SK-N-SH treated with all-trans-retinoic acid at 6 μM for 48 hours (cell line): ENCODE measurements around the gene AMY1B.
"Not testable (repeated sequence)": the region's sequence is repeated elsewhere in the genome, so short reads cannot be mapped to it uniquely, and the experiment has no call there.

ENCODE experiments used
- ARNTL ChIP-seq: fragments of 450-650 bp; formaldehyde crosslinking; IDR thresholded peaks from 2 replicates; pipeline ENCODE4 v1.5.0; 2020; ENCODE audit warnings: low read depth, mild to moderate bottlenecking, moderate library complexity, borderline replicate concordance
- BACH2 ChIP-seq: fragments of 250-450 bp; sonication (Bioruptor Pico); IDR thresholded peaks from 2 replicates; pipeline ENCODE4 v1.9.0; 2021; ENCODE audit warnings: mild to moderate bottlenecking, borderline replicate concordance
- CSRNP3 ChIP-seq: fragments of 250-450 bp; sonication (Bioruptor Pico); IDR thresholded peaks from 2 replicates; pipeline ENCODE4 v1.5.1; 2021; ENCODE audit warnings: mild to moderate bottlenecking, moderate library complexity
- ESRRG ChIP-seq: fragments of 250-450 bp; sonication (Bioruptor Pico); IDR thresholded peaks from 2 replicates; pipeline ENCODE4 v1.6.1; 2021; ENCODE audit warnings: mild to moderate bottlenecking
- OSR1 ChIP-seq: fragments of 250-450 bp; sonication (Bioruptor Pico); IDR thresholded peaks from 2 replicates; pipeline ENCODE4 v1.8.0; 2022; ENCODE audit warnings: moderate library complexity, mild to moderate bottlenecking, inconsistent platforms
- PATZ1 ChIP-seq: fragments of 250-450 bp; sonication (Bioruptor Pico); IDR thresholded peaks from 2 replicates; pipeline ENCODE4 v1.8.0; 2020; ENCODE audit warnings: mild to moderate bottlenecking, moderate library complexity, borderline replicate concordance
- PPARA ChIP-seq: fragments of 250-450 bp; sonication (Bioruptor Pico); IDR thresholded peaks from 2 replicates; pipeline ENCODE4 v1.5.0; 2020; ENCODE audit warnings: mild to moderate bottlenecking, borderline replicate concordance
- RARB ChIP-seq: fragments of 250-450 bp; sonication (Bioruptor Pico); IDR thresholded peaks from 2 replicates; pipeline ENCODE4 v1.8.0; 2021; ENCODE audit warnings: mild to moderate bottlenecking, moderate library complexity
- SNAI2 ChIP-seq: fragments of 250-450 bp; sonication (Bioruptor Pico); IDR thresholded peaks from 2 replicates; pipeline ENCODE4 v1.5.0; 2020; ENCODE audit warnings: mild to moderate bottlenecking, moderate library complexity
- ZFP3 ChIP-seq: fragments of 250-450 bp; sonication (Bioruptor Pico); IDR thresholded peaks from 2 replicates; pipeline ENCODE4 v1.5.0; 2020; ENCODE audit warnings: mild to moderate bottlenecking, moderate library complexity
- ZFP30 ChIP-seq: fragments of 450-650 bp; formaldehyde crosslinking; IDR thresholded peaks from 2 replicates; pipeline ENCODE4 v1.5.0; 2022; ENCODE audit warnings: mild to moderate bottlenecking, moderate library complexity
- TF ChIP-seq, protein P1 (sequence below): fragments of 250-450 bp; sonication (Bioruptor Pico); IDR thresholded peaks from 2 replicates; pipeline ENCODE4 v1.8.0; 2021; ENCODE audit warnings: low read depth, mild to moderate bottlenecking, moderate library complexity, borderline replicate concordance
- TF ChIP-seq, protein P2 (sequence below): fragments of 250-450 bp; sonication (Bioruptor Pico); IDR thresholded peaks from 2 replicates; pipeline ENCODE4 v1.5.1; 2020; ENCODE audit warnings: low read depth, mild to moderate bottlenecking, moderate library complexity

DNA sequence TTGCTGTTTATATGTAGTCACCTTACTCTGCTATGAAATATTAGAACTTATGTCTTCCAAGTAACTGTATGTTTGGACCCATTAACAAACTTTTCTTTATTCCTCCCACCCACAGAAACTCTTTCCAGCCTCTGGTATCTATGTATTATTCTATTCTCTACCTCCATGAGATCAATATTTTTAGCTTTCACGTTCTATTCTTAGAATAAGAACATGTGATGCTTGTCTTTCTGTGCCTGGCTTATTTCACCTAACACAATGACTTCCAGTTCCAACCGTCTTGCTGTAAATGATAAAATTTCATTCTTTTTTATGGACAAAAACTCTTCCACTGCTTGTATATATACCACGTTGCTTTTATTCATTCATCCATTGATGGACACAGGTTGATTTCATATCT is 39.3 kb upstream of the AMY1B start:
- TF ChIP-seq PATZ1 (CRISPR knock-in tag); ZFP3 (CRISPR knock-in tag); ZFP30 (CRISPR knock-in tag); BACH2; PPARA (CRISPR knock-in tag); OSR1 (CRISPR knock-in tag); ESRRG; CSRNP3; RARB (CRISPR knock-in tag); ARNTL; SNAI2: not testable (repeated sequence)
- TF ChIP-seq, protein P1, sequence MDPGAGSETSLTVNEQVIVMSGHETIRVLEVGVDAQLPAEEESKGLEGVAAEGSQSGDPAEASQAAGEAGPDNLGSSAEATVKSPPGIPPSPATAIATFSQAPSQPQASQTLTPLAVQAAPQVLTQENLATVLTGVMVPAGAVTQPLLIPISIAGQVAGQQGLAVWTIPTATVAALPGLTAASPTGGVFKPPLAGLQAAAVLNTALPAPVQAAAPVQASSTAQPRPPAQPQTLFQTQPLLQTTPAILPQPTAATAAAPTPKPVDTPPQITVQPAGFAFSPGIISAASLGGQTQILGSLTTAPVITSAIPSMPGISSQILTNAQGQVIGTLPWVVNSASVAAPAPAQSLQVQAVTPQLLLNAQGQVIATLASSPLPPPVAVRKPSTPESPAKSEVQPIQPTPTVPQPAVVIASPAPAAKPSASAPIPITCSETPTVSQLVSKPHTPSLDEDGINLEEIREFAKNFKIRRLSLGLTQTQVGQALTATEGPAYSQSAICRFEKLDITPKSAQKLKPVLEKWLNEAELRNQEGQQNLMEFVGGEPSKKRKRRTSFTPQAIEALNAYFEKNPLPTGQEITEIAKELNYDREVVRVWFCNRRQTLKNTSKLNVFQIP (CRISPR knock-in tag) = not testable (repeated sequence)
- TF ChIP-seq, protein P2, sequence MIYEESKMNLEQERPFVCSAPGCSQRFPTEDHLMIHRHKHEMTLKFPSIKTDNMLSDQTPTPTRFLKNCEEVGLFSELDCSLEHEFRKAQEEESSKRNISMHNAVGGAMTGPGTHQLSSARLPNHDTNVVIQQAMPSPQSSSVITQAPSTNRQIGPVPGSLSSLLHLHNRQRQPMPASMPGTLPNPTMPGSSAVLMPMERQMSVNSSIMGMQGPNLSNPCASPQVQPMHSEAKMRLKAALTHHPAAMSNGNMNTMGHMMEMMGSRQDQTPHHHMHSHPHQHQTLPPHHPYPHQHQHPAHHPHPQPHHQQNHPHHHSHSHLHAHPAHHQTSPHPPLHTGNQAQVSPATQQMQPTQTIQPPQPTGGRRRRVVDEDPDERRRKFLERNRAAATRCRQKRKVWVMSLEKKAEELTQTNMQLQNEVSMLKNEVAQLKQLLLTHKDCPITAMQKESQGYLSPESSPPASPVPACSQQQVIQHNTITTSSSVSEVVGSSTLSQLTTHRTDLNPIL (CRISPR knock-in tag) = not testable (repeated sequence)
